C4-2B (cell line): ENCODE data around the gene GREM1.

Experiments used
- H3K27ac ChIP-seq: fragments of 450-650 bp; 2 replicates; pipeline ENCODE4 v1.5.1; 2017
- CTCF ChIP-seq: fragments of 450-650 bp; conservative IDR thresholded peaks from 2 replicates; pipeline ENCODE4 v1.5.1; 2017; ENCODE audit warnings: mild to moderate bottlenecking
- ZFX ChIP-seq: fragments of 450-650 bp; IDR thresholded peaks from 2 replicates; pipeline ENCODE4 v1.6.1; 2017

The GREM1 gene

GRCh38 chr15:32774022-32774421 lies 56.2 kb downstream of the GREM1 start:
- TF ChIP-seq CTCF (no peak), ZFX (no peak)
- no peak overlapping the region for H3K27ac ChIP-seq

GRCh38 chr15:32775103-32775502 lies 57.3 kb downstream of the GREM1 start:
- TF ChIP-seq CTCF (no peak), ZFX (no peak)
- no peak overlapping the region for H3K27ac ChIP-seq

GRCh38 chr15:32778391-32779176 lies 60.8 kb downstream of the GREM1 start:
- no peak overlapping the region for H3K27ac ChIP-seq
- TF ChIP-seq CTCF (no peak), ZFX (no peak)

- no peak overlapping the region for H3K27ac ChIP-seq
- TF ChIP-seq CTCF (no peak), ZFX (no peak)
Measured at GRCh38 chr15:32781781-32782180, 64.0 kb downstream of the GREM1 start.

- no peak overlapping the region for H3K27ac ChIP-seq
- TF ChIP-seq CTCF, result no peak
- no peak for TF ChIP-seq ZFX
Measured at GRCh38 chr15:32784581-32784980, 66.8 kb downstream of the GREM1 start.

GRCh38 chr15:32786906-32787305 lies 69.1 kb downstream of the GREM1 start:
- TF ChIP-seq CTCF, result no peak
- no peak for TF ChIP-seq ZFX
- H3K27ac ChIP-seq, result no peak overlapping the region

- H3K27ac ChIP-seq, result no peak overlapping the region
Measured at GRCh38 chr15:32787949-32788348, 70.1 kb downstream of the GREM1 start.

More at GRCh38 chr15:32787949-32788348, 70.1 kb downstream of the GREM1 start:
- TF ChIP-seq ZFX (no peak), CTCF (no peak)
